Stimulated activated naive CD4-positive, alpha-beta T cell (primary cell): ENCODE measurements around the gene RTCB.
"Not testable (repeated sequence)": the region's sequence is repeated elsewhere in the genome, so short reads cannot be mapped to it uniquely, and the experiment has no call there.

Source experiments
- DNase-seq, 6 experiments: peaks; one replicate each; lab custom pipeline; 2025; lab: John Stamatoyannopoulos, UW

The RTCB gene

GRCh38 chr22:32389685-32390084, 22.4 kb downstream of the RTCB start:
- peak in 2 of 6 experiments; percentile 1 to 2 for DNase-seq

GRCh38 chr22:32385681-32386080, 26.4 kb downstream of the RTCB start:
- no peak for DNase-seq

GRCh38 chr22:32380991-32381390, 31.1 kb downstream of the RTCB start:
- no peak for DNase-seq

- no peak for DNase-seq
Observed at GRCh38 chr22:32378707-32379272, 33.3 kb downstream of the RTCB start.

- DNase-seq: no peak
Observed at GRCh38 chr22:32376681-32377080, 35.4 kb downstream of the RTCB start.

GRCh38 chr22:32375678-32376450, 36.2 kb downstream of the RTCB start:
- no peak for DNase-seq

GRCh38 chr22:32364210-32364609, 47.8 kb downstream of the RTCB start:
- no peak for DNase-seq

- DNase-seq: no peak
Observed at GRCh38 chr22:32361257-32361656, 50.8 kb downstream of the RTCB start.

GRCh38 chr22:32360096-32360495, 52.0 kb downstream of the RTCB start:
- DNase-seq: not testable (repeated sequence)

GRCh38 chr22:32357567-32357966, 54.5 kb downstream of the RTCB start, which contains the start of gene RFPL3:
Gene RFPL3, plus strand, starts transcription at chr22:32357867. Its CDS starts 205 bp downstream, at chr22:32358072.
- not testable (repeated sequence) for DNase-seq

GRCh38 chr22:32355760-32356159, 56.3 kb downstream of the RTCB start:
- DNase-seq: no peak

- no peak for DNase-seq
Observed at GRCh38 chr22:32354360-32355351, 57.4 kb downstream of the RTCB start.

GRCh38 chr22:32353840-32354239, 58.2 kb downstream of the RTCB start:
- DNase-seq: no peak

- DNase-seq: no peak
Observed at GRCh38 chr22:32353292-32353691, 58.8 kb downstream of the RTCB start.

- no peak for DNase-seq
Observed at GRCh38 chr22:32352681-32353080, 59.4 kb downstream of the RTCB start.

- not testable (repeated sequence) for DNase-seq
Observed at GRCh38 chr22:32351875-32352274, 60.2 kb downstream of the RTCB start.

- no peak for DNase-seq
Observed at GRCh38 chr22:32348031-32348611, 63.9 kb downstream of the RTCB start.

- no peak for DNase-seq
Observed at GRCh38 chr22:32343941-32344340, 68.1 kb downstream of the RTCB start.

- DNase-seq: no peak
Observed at GRCh38 chr22:32342977-32343376, 69.1 kb downstream of the RTCB start.

GRCh38 chr22:32341122-32341740, 70.8 kb downstream of the RTCB start:
- no peak for DNase-seq

- DNase-seq: no peak
Observed at GRCh38 chr22:32340411-32340810, 71.6 kb downstream of the RTCB start.
